ENCODE measurements around the gene KCNG1. TPM values are rescaled to one million over a fixed set of nuclear protein-coding genes. Genes with fewer than 3 reads are reported as not detected.

Gene KCNG1
- total and polyA plus RNA-seq, 2 of the 8 experiments (the other 6 are each of a cell fraction or from before 2014, with no cell fraction given): 16.0 to 18.0 TPM

GRCh38 chr20:51004781-51005180 is 18.1 kb downstream of the KCNG1 start:
- Histone ChIP-seq H3K4me1 (replicated peaks in 1 of 4; ENCODE audit: control insufficient read depth in 3 of 4, insufficient read depth in 4 of 4, low read length in 3 of 4) (no peaks in the 10 kb centered on the region), H2AFZ (ENCODE audit: low read length) (no peak overlapping the region), H2AK5ac (ENCODE audit: low read depth, low read length) (no peak overlapping the region), H3K56ac (replicated peaks; ENCODE audit: insufficient read length, low read depth, low read length) (no peak overlapping the region), H3K4ac (replicated peaks; ENCODE audit: insufficient read length, low read depth, low read length) (no peak overlapping the region), H2BK20ac (ENCODE audit: low read length) (no peak overlapping the region), H2BK12ac (ENCODE audit: low read depth, low read length) (no peak overlapping the region), H3K27ac (ENCODE audit: low read depth, low read length) (no peak overlapping the region), H3K9ac (replicated peaks in 1 of 4; ENCODE audit: extremely low read depth in 1 of 4, low read depth in 3 of 4, low read length in 3 of 4) (no peak overlapping the region), H3K27me3 (replicated peaks in 1 of 4; ENCODE audit: control insufficient read depth in 3 of 4, extremely low read depth in 1 of 4, insufficient read depth in 3 of 4, low read length in 3 of 4) (no peaks in the 10 kb centered on the region; a peak in 1 of 7 replicates), H3K9me3 (ENCODE audit: insufficient read depth in 2 of 2, low read depth in 1 of 2, low read length in 1 of 2) (no peaks in the 10 kb centered on the region), H3K79me2 (ENCODE audit: control insufficient read depth in 1 of 2, insufficient read depth in 2 of 2, low read length in 2 of 2) (no peaks in the 10 kb centered on the region), H2BK5ac (ENCODE audit: low read depth, low read length) (no peak overlapping the region), H2BK120ac (replicated peaks; ENCODE audit: low read depth, low read length) (no peak overlapping the region), H3K4me2 (ENCODE audit: insufficient read depth in 1 of 2, low read depth in 2 of 2, low read length in 2 of 2) (no peak overlapping the region), H3K23ac (ENCODE audit: insufficient read length) (no peak overlapping the region), H2BK15ac (ENCODE audit: low read length) (no peak overlapping the region), H4K5ac (ENCODE audit: insufficient read length, low read depth, low read length) (no peak overlapping the region), H3K23me2 (ENCODE audit: low read depth, low read length) (no peaks in the 10 kb centered on the region), H3K14ac (ENCODE audit: insufficient read length) (no peak overlapping the region), H3K36me3 (ENCODE audit: control insufficient read depth in 2 of 4, insufficient read depth in 4 of 4, low read length in 3 of 4) (no peaks in the 10 kb centered on the region; a peak in 1 of 8 replicates), H3K4me3 (ENCODE audit: extremely low read depth in 1 of 4, insufficient read depth in 2 of 4, low read depth in 3 of 4, low read length in 4 of 4) (no peak overlapping the region), H3K79me1 (ENCODE audit: low read depth, low read length) (no peaks in the 10 kb centered on the region), H3K18ac (ENCODE audit: extremely low read depth, low read length) (no peak overlapping the region), H4K8ac (ENCODE audit: extremely low read depth, insufficient read depth, low read length) (no peak overlapping the region), H4K20me1 (replicated peaks in 1 of 2; ENCODE audit: control insufficient read depth in 1 of 2, insufficient read depth in 2 of 2, low read length in 2 of 2) (no peaks in the 10 kb centered on the region), H4K91ac (replicated peaks; ENCODE audit: insufficient read length, low read length) (no peak overlapping the region)
- 95% methylated on average over 7 of the region's 9 CpGs; no CpG with 5 or more reads in 1 of the 2 experiments for WGBS, 2 experiments (ENCODE audit: extremely low coverage in 1 of 2, insufficient coverage in 1 of 2, insufficient read length in 1 of 2, insufficient replicate concordance in 2 of 2, low coverage in 1 of 2, low lambda C conversion rate in 2 of 2, missing lambda C conversion rate in 1 of 2)
- TF ChIP-seq SUZ12 (IDR thresholded peaks at IDR 0.05; ENCODE audit: low read length) (no peak), TEAD4 (IDR thresholded peaks at IDR 0.05; ENCODE audit: low read depth, low read length) (no peak), RFX5 (IDR thresholded peaks at IDR 0.05; ENCODE audit: borderline replicate concordance, low read depth, low read length) (no peak), KDM5A (IDR thresholded peaks at IDR 0.05; ENCODE audit: low read length) (no peak), KDM4A (IDR thresholded peaks at IDR 0.05; ENCODE audit: low read depth, low read length, severe bottlenecking) (no peak), POLR2AphosphoS5 (IDR thresholded peaks at IDR 0.05; ENCODE audit: low read depth, low read length) (no peak), TAF1 (IDR thresholded peaks at IDR 0.05; ENCODE audit: low read depth, low read length) (no peak), CHD2 (IDR thresholded peaks at IDR 0.05; ENCODE audit: low read length) (no peak), EP300 (IDR thresholded peaks at IDR 0.05; ENCODE audit: borderline replicate concordance in 1 of 2, low read depth in 2 of 2, low read length in 2 of 2) (no peak), GABPA (IDR thresholded peaks at IDR 0.05; ENCODE audit: borderline replicate concordance, insufficient read depth, low read length) (no peak), SAP30 (IDR thresholded peaks at IDR 0.05; ENCODE audit: insufficient read depth, insufficient replicate concordance, low read length) (no peak), CBX5 (IDR thresholded peaks at IDR 0.05; ENCODE audit: low read depth, low read length) (no peak), RBBP5 (IDR thresholded peaks at IDR 0.05; ENCODE audit: borderline replicate concordance, low read depth, low read length) (no peak), MAX (IDR thresholded peaks at IDR 0.05) (no peak)
- DNase-seq (ENCODE audit: low read depth in 1 of 2, low spot score in 2 of 2): no peak
- FAIRE-seq: no peak
- POLR2A ChIA-PET (ENCODE audit: partially characterized antibody): no interaction called here
- CTCF ChIA-PET (ENCODE audit: partially characterized antibody): interaction anchor here (1.3 to 2.8 kb wide), 5 partner anchors 8 to 37 kb away, joined by 3 to 15 read pairs (median 10); no protein-coding TSS in a partner anchor

All from H1 (cell line).